BLaER1 treated with 17β-estradiol and CSF1 and Interleukin-3, amounts not matched to agents 10 nM and 100 nM (cell line): Measurements from ENCODE around the gene SPTB.
A peak's percentile ranks its signal among the peaks of the same experiment; 100 is the strongest.

ENCODE experiments used
- H3K27ac ChIP-seq, 11 experiments: shearing (Covaris generic); formaldehyde crosslinking; 2 replicates each; pipeline ENCODE4 v1.8.1; 2022
- H3K27me3 ChIP-seq, 11 experiments: shearing (Covaris generic); formaldehyde crosslinking; 2 replicates each; pipeline ENCODE4 v1.8.1; 2022
- H3K36me3 ChIP-seq, 11 experiments: shearing (Covaris generic); formaldehyde crosslinking; 2 replicates each; pipeline ENCODE4 v1.8.1; 2022
- H3K4me1 ChIP-seq, 10 experiments: shearing (Covaris generic); formaldehyde crosslinking; 2 replicates each; pipeline ENCODE4 v1.8.1; 2022
- H3K4me2 ChIP-seq, 11 experiments: shearing (Covaris generic); formaldehyde crosslinking; 2 replicates each; pipeline ENCODE4 v1.8.1; 2022
- H3K4me3 ChIP-seq, 10 experiments: shearing (Covaris generic); formaldehyde crosslinking; 2 replicates each; pipeline ENCODE4 v1.8.1; 2022
- H3K9ac ChIP-seq, 11 experiments: shearing (Covaris generic); formaldehyde crosslinking; 2 replicates each; pipeline ENCODE4 v1.8.1; 2022
- H3K9me3 ChIP-seq, 11 experiments: shearing (Covaris generic); formaldehyde crosslinking; replicated peaks in 1 of 11; 2 replicates each; pipeline ENCODE4 v1.8.1; 2022
- H4K20me1 ChIP-seq, 11 experiments: shearing (Covaris generic); formaldehyde crosslinking; 2 replicates each; pipeline ENCODE4 v1.8.1; 2022
- Cebpa-rat ChIP-seq, 11 experiments: shearing (Covaris generic); IDR thresholded peaks; 2 replicates each; pipeline ENCODE4 v1.8.1; 2022

Gene SPTB

GRCh38 chr14:64835431-64835830 is 44.3 kb downstream of the SPTB start:
- Histone ChIP-seq H3K36me3 (no peaks in the 10 kb centered on the region), H3K9me3 (no peaks in the 10 kb centered on the region), H3K4me1 (peaks cover 0 to 11% (median 8%) of the 10 kb centered on the region in 10 experiments; a peak in 14 of 20 replicates), H3K27me3 (no peaks in the 10 kb centered on the region), H3K9ac (no peak overlapping the region), H3K4me3 (no peak overlapping the region), H4K20me1 (no peaks in the 10 kb centered on the region), H3K4me2 (no peak overlapping the region), H3K27ac (no peak overlapping the region)
- no peak for TF ChIP-seq Cebpa-rat (IDR thresholded peaks at IDR 0.05)

- Histone ChIP-seq H3K9me3 (no peaks in the 10 kb centered on the region), H3K36me3 (no peaks in the 10 kb centered on the region), H3K4me3 (no peak overlapping the region), H4K20me1 (no peaks in the 10 kb centered on the region), H3K27ac (no peak overlapping the region), H3K27me3 (no peaks in the 10 kb centered on the region), H3K9ac (no peak overlapping the region), H3K4me1 (peaks cover 0 to 11% (median 8%) of the 10 kb centered on the region in 10 experiments; a peak in 14 of 20 replicates), H3K4me2 (no peak overlapping the region)
- no peak for TF ChIP-seq Cebpa-rat (IDR thresholded peaks at IDR 0.05)
These were observed 44.7 kb downstream of the SPTB start for GRCh38 chr14:64834965-64835364.

- Histone ChIP-seq H3K4me3 (no peak overlapping the region), H4K20me1 (no peaks in the 10 kb centered on the region), H3K9ac (no peak overlapping the region), H3K36me3 (no peaks in the 10 kb centered on the region), H3K4me2 (peak overlapping the region in 9 of 11 experiments; percentile 15 to 47 (median 31); a peak in 13 of 22 replicates), H3K27ac (no peak overlapping the region), H3K9me3 (no peaks in the 10 kb centered on the region), H3K4me1 (peaks cover 0 to 11% (median 8%) of the 10 kb centered on the region in 10 experiments; a peak in 14 of 20 replicates), H3K27me3 (no peaks in the 10 kb centered on the region)
- no peak for TF ChIP-seq Cebpa-rat (IDR thresholded peaks at IDR 0.05)
These were observed 48.3 kb downstream of the SPTB start for GRCh38 chr14:64831419-64831818.

GRCh38 chr14:64830961-64831360 is 48.7 kb downstream of the SPTB start:
- H3K4me2 ChIP-seq, result peak overlapping the region in 10 of 11 experiments; percentile 3 to 47 (median 30); a peak in 16 of 22 replicates
- H3K4me1 ChIP-seq, result peaks cover 0 to 11% (median 8%) of the 10 kb centered on the region in 10 experiments; a peak in 14 of 20 replicates
- no peaks in the 10 kb centered on the region for H3K27me3 ChIP-seq
- no peak overlapping the region for H3K9ac ChIP-seq
- no peaks in the 10 kb centered on the region for H3K9me3 ChIP-seq
- no peak overlapping the region for H3K27ac ChIP-seq
- TF ChIP-seq Cebpa-rat (IDR thresholded peaks at IDR 0.05), result no peak
- H3K4me3 ChIP-seq, result no peak overlapping the region
- H4K20me1 ChIP-seq, result no peaks in the 10 kb centered on the region
- no peaks in the 10 kb centered on the region for H3K36me3 ChIP-seq

- TF ChIP-seq Cebpa-rat (IDR thresholded peaks at IDR 0.05), result no peak
- Histone ChIP-seq H3K27ac (no peak overlapping the region), H3K4me2 (no peak overlapping the region), H3K9me3 (no peaks in the 10 kb centered on the region), H4K20me1 (no peaks in the 10 kb centered on the region), H3K4me1 (peaks cover 7 to 20% (median 14%) of the 10 kb centered on the region in 10 experiments; a peak in 19 of 20 replicates), H3K27me3 (no peaks in the 10 kb centered on the region), H3K4me3 (no peak overlapping the region), H3K9ac (no peak overlapping the region), H3K36me3 (no peaks in the 10 kb centered on the region)
These were observed 51.6 kb downstream of the SPTB start for GRCh38 chr14:64828071-64828470.

GRCh38 chr14:64826845-64827244 is 52.9 kb downstream of the SPTB start:
- H4K20me1 ChIP-seq, result no peaks in the 10 kb centered on the region
- H3K4me2 ChIP-seq, result no peak overlapping the region

GRCh38 chr14:64826333-64826732 is 53.4 kb downstream of the SPTB start:
- Histone ChIP-seq H3K27ac (no peak overlapping the region), H3K36me3 (no peaks in the 10 kb centered on the region), H3K4me2 (peak overlapping the region in 1 of 11 experiments; percentile 5; a peak in 1 of 22 replicates), H3K4me1 (peaks cover 5 to 31% (median 25%) of the 10 kb centered on the region in 10 experiments; a peak in 19 of 20 replicates), H3K9ac (no peak overlapping the region), H3K4me3 (no peak overlapping the region), H4K20me1 (no peaks in the 10 kb centered on the region), H3K27me3 (no peaks in the 10 kb centered on the region), H3K9me3 (no peaks in the 10 kb centered on the region)
- no peak for TF ChIP-seq Cebpa-rat (IDR thresholded peaks at IDR 0.05)

More at GRCh38 chr14:64826845-64827244, 52.9 kb downstream of the SPTB start:
- H3K4me3 ChIP-seq, result no peak overlapping the region
- H3K27me3 ChIP-seq, result no peaks in the 10 kb centered on the region
- H3K36me3 ChIP-seq, result no peaks in the 10 kb centered on the region
- no peaks in the 10 kb centered on the region for H3K9me3 ChIP-seq
- no peak overlapping the region for H3K9ac ChIP-seq
- TF ChIP-seq Cebpa-rat (IDR thresholded peaks at IDR 0.05), result no peak
- H3K4me1 ChIP-seq, result peaks cover 8 to 28% (median 23%) of the 10 kb centered on the region in 10 experiments; a peak in 19 of 20 replicates
- H3K27ac ChIP-seq, result no peak overlapping the region

GRCh38 chr14:64825509-64825908 is 54.2 kb downstream of the SPTB start:
- Histone ChIP-seq H3K36me3 (no peaks in the 10 kb centered on the region), H3K9me3 (no peaks in the 10 kb centered on the region), H4K20me1 (no peaks in the 10 kb centered on the region), H3K4me1 (peaks cover 0 to 33% (median 22%) of the 10 kb centered on the region in 10 experiments; a peak in 16 of 20 replicates), H3K4me3 (no peak overlapping the region), H3K27ac (no peak overlapping the region), H3K9ac (no peak overlapping the region), H3K27me3 (no peaks in the 10 kb centered on the region), H3K4me2 (no peak overlapping the region; a peak in 1 of 22 replicates)
- TF ChIP-seq Cebpa-rat (IDR thresholded peaks at IDR 0.05), result no peak

- Histone ChIP-seq H3K4me1 (peaks cover 0 to 38% (median 27%) of the 10 kb centered on the region in 10 experiments; a peak in 16 of 20 replicates), H3K36me3 (no peaks in the 10 kb centered on the region), H3K4me2 (no peak overlapping the region), H3K27me3 (no peaks in the 10 kb centered on the region), H4K20me1 (no peaks in the 10 kb centered on the region), H3K9me3 (no peaks in the 10 kb centered on the region), H3K27ac (no peak overlapping the region), H3K9ac (no peak overlapping the region), H3K4me3 (no peak overlapping the region)
- no peak for TF ChIP-seq Cebpa-rat (IDR thresholded peaks at IDR 0.05)
These were observed 54.7 kb downstream of the SPTB start for GRCh38 chr14:64825006-64825405.

GRCh38 chr14:64824471-64824870 is 55.2 kb downstream of the SPTB start:
- no peaks in the 10 kb centered on the region for H3K36me3 ChIP-seq
- no peak overlapping the region for H3K4me2 ChIP-seq
- H3K27ac ChIP-seq, result no peak overlapping the region
- H3K4me1 ChIP-seq, result peaks cover 0 to 43% (median 29%) of the 10 kb centered on the region in 10 experiments; a peak in 16 of 20 replicates
- H3K9ac ChIP-seq, result no peak overlapping the region
- H3K27me3 ChIP-seq, result no peaks in the 10 kb centered on the region
- no peak for TF ChIP-seq Cebpa-rat (IDR thresholded peaks at IDR 0.05)
- H3K4me3 ChIP-seq, result no peak overlapping the region
- H3K9me3 ChIP-seq, result no peaks in the 10 kb centered on the region
- H4K20me1 ChIP-seq, result no peaks in the 10 kb centered on the region
